Stomach smooth muscle (tissue), 2 donors: Measurements from ENCODE around the gene SH3D21.

Experiments used
- H3K27ac ChIP-seq: one replicate; pipeline ENCODE4 v1.7.0; 2013; ENCODE audit warnings: mild to moderate bottlenecking, low read length, inconsistent platforms
- H3K27me3 ChIP-seq, 2 donors: one replicate each; pipeline ENCODE4 v1.7.0; 2013; ENCODE audit warnings: low read length in 2 of 2; ENCODE audit not compliant: insufficient read depth in 2 of 2, control insufficient read depth in 1 of 2
- H3K36me3 ChIP-seq, 2 donors: one replicate each; pipeline ENCODE4 v1.7.0; 2013; ENCODE audit warnings: low read length in 2 of 2; ENCODE audit not compliant: control insufficient read depth in 2 of 2, insufficient read depth in 2 of 2
- H3K4me1 ChIP-seq: one replicate; pipeline ENCODE4 v1.7.0; 2013; ENCODE audit warnings: low read length; ENCODE audit not compliant: control insufficient read depth, insufficient read depth
- H3K4me3 ChIP-seq, 2 donors: one replicate each; pipeline ENCODE4 v1.7.0; 2013; ENCODE audit warnings: low read length in 2 of 2
- H3K9ac ChIP-seq, 2 donors: one replicate each; pipeline ENCODE4 v1.7.0; 2013; ENCODE audit warnings: low read length in 2 of 2, mild to moderate bottlenecking in 1 of 2
- H3K9me3 ChIP-seq, 2 donors: one replicate each; pipeline ENCODE4 v1.7.0; 2013; ENCODE audit warnings: low read length in 2 of 2; ENCODE audit not compliant: control insufficient read depth in 2 of 2
- donor health status: healthy.
- donor health status: Pancreatic carcinoma.

The SH3D21 gene

GRCh38 chr1:36303244-36303643 is 2.9 kb upstream of the SH3D21 start:
- Histone ChIP-seq H3K27ac (no peak overlapping the region), H3K9me3 (no peaks in the 10 kb centered on the region), H3K36me3 (peaks cover 35 to 43% of the 10 kb centered on the region in 2 donors), H3K4me1 (peaks cover 16% of the 10 kb centered on the region), H3K27me3 (no peaks in the 10 kb centered on the region), H3K9ac (no peak overlapping the region), H3K4me3 (no peak overlapping the region)

- H3K36me3 ChIP-seq = peaks cover 32 to 39% of the 10 kb centered on the region in 2 donors
Observed at GRCh38 chr1:36303650-36304360, 2.4 kb upstream of the SH3D21 start.

DNA sequence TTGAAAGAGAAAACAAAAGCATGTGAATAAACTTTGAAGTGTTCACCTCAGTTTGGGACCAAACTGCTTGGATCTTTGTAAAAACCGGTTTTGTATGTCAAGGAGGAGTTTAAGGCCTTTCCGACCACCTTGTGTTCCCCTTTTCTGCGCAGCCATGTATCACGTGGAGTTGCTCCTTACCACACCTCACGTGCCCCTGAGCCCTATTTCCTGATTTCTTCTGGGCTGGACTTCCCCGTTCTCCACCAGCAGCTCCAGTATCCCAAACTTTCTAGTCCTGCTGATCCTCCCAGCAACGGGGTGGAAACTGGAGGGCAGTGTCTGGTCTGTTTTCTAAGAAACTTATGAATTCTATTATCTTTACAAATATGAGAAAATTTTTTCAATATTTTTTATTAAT is 1.6 kb upstream of the SH3D21 start:
- peaks cover 16% of the 10 kb centered on the region for H3K4me1 ChIP-seq
- H3K9ac ChIP-seq = no peak overlapping the region
- H3K4me3 ChIP-seq = no peak overlapping the region
- H3K27me3 ChIP-seq = no peaks in the 10 kb centered on the region
- no peak overlapping the region for H3K27ac ChIP-seq
- no peaks in the 10 kb centered on the region for H3K9me3 ChIP-seq
- H3K36me3 ChIP-seq = peaks cover 32 to 39% of the 10 kb centered on the region in 2 donors

More at GRCh38 chr1:36303650-36304360, 2.4 kb upstream of the SH3D21 start:
- Histone ChIP-seq H3K9me3 (no peaks in the 10 kb centered on the region), H3K4me3 (no peak overlapping the region), H3K27ac (no peak overlapping the region), H3K4me1 (peaks cover 16% of the 10 kb centered on the region), H3K9ac (no peak overlapping the region), H3K27me3 (no peaks in the 10 kb centered on the region)

GRCh38 chr1:36304970-36305914 is 926 bp upstream of the SH3D21 start:
- Histone ChIP-seq H3K4me3 (no peak overlapping the region), H3K27ac (no peak overlapping the region), H3K36me3 (peaks cover 25 to 33% of the 10 kb centered on the region in 2 donors), H3K4me1 (peaks cover 16% of the 10 kb centered on the region), H3K27me3 (no peaks in the 10 kb centered on the region), H3K9me3 (no peaks in the 10 kb centered on the region), H3K9ac (no peak overlapping the region)

- Histone ChIP-seq H3K4me3 (peak overlapping the region in 1 of 2 donors; percentile 91), H3K4me1 (peaks cover 16% of the 10 kb centered on the region), H3K27me3 (no peaks in the 10 kb centered on the region), H3K9me3 (no peaks in the 10 kb centered on the region), H3K9ac (no peak overlapping the region), H3K27ac (no peak overlapping the region), H3K36me3 (peaks cover 19 to 27% of the 10 kb centered on the region in 2 donors)
Observed at GRCh38 chr1:36305915-36306209, 306 bp upstream of the SH3D21 start.

GRCh38 chr1:36306902-36307456 is 811 bp downstream of the SH3D21 start:
- H3K4me1 ChIP-seq = peaks cover 16% of the 10 kb centered on the region
- H3K36me3 ChIP-seq = peaks cover 8 to 16% of the 10 kb centered on the region in 2 donors
- peak overlapping the region; percentile 83 to 91 for H3K4me3 ChIP-seq
- H3K9me3 ChIP-seq = no peaks in the 10 kb centered on the region
- peak overlapping the region; percentile 50 to 69 for H3K9ac ChIP-seq
- H3K27me3 ChIP-seq = no peaks in the 10 kb centered on the region
- no peak overlapping the region for H3K27ac ChIP-seq

DNA sequence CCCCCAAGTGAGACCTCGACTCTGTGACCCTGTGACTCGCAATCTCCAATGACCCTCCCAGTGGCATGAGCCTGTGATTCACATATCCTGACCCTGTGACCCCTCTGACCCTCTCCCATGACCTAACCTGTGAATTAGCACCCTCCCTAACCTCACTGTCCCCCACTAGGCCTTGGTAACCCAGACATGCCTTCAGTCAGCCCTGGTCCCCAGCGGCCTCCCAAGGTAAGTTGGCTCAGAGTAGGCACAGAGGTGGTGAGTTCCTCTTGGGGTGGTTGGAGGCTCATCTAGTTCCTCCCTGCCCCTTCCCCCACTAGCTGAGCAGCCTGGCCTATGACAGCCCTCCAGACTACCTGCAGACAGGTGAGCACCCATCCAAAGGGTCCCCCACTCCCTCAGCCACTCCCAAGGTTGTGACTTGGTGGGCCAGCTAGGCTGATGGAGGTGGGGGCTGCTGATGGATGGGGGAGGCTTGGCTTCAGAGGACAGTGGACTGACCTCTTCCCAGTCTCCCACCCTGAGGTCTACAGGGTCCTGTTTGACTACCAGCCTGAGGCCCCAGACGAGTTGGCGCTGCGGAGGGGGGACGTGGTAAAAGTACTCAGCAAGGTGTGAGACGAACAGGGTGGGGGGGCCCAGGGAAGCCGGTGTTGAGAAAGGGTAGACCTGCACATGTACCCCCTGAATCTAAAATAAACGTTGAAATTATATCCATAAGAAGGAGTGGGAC is 1.6 kb downstream of the SH3D21 start:
- H3K4me1 ChIP-seq = peaks cover 16% of the 10 kb centered on the region
- peak overlapping the region in 1 of 2 donors; percentile 50 for H3K9ac ChIP-seq
- no peak overlapping the region for H3K27ac ChIP-seq
- H3K9me3 ChIP-seq = no peaks in the 10 kb centered on the region
- H3K27me3 ChIP-seq = no peaks in the 10 kb centered on the region
- H3K4me3 ChIP-seq = peak overlapping the region; percentile 83 to 91
- H3K36me3 ChIP-seq = peaks cover under 1 to 9% of the 10 kb centered on the region in 2 donors

GRCh38 chr1:36309397-36309796 is 3.2 kb downstream of the SH3D21 start:
- Histone ChIP-seq H3K4me1 (peaks cover 16% of the 10 kb centered on the region), H3K27me3 (no peaks in the 10 kb centered on the region), H3K36me3 (peaks cover 0 to 3% of the 10 kb centered on the region in 2 donors), H3K9me3 (no peaks in the 10 kb centered on the region), H3K27ac (no peak overlapping the region), H3K9ac (no peak overlapping the region), H3K4me3 (no peak overlapping the region)

DNA sequence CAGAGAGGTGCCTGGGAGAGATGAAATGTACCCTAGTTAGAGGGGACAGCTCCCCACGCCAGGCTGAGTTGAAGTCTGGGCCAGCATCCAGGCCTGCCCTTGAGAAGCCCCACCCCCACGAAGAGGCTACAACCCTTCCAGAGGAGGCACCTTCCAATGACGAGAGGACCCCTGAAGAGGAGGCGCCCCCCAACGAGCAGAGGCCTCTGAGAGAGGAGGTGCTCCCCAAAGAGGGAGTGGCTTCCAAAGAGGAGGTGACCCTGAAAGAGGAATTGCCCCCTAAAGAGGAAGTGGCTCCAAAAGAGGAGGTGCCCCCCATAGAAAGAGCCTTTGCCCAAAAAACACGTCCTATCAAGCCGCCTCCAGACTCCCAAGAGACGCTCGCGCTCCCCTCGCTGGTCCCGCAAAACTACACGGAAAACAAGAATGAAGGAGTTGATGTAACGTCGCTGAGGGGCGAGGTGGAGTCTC is 14.2 kb downstream of the SH3D21 start:
- Histone ChIP-seq H3K27ac (no peak overlapping the region), H3K36me3 (no peaks in the 10 kb centered on the region), H3K4me3 (peak overlapping the region; percentile 51 to 77), H3K9ac (no peak overlapping the region), H3K4me1 (peaks cover 29% of the 10 kb centered on the region), H3K9me3 (no peaks in the 10 kb centered on the region), H3K27me3 (no peaks in the 10 kb centered on the region)

GRCh38 chr1:36320767-36321118 is 14.6 kb downstream of the SH3D21 start:
- Histone ChIP-seq H3K9me3 (no peaks in the 10 kb centered on the region), H3K4me3 (peak overlapping the region; percentile 51 to 77), H3K9ac (no peak overlapping the region), H3K36me3 (no peaks in the 10 kb centered on the region), H3K4me1 (peaks cover 29% of the 10 kb centered on the region), H3K27ac (no peak overlapping the region), H3K27me3 (no peaks in the 10 kb centered on the region)
